HG03520 (cell line): ENCODE measurements around the gene TRIM31.

ENCODE experiments used
- ATAC-seq: cut with Tn5 transposase; IDR thresholded peaks from one replicate; pipeline ENCODE4 v1.9.1; 2021; ENCODE audit warnings: mild to moderate bottlenecking, moderate library complexity; ENCODE audit not compliant: unreplicated experiment

The TRIM31 gene, protein sequence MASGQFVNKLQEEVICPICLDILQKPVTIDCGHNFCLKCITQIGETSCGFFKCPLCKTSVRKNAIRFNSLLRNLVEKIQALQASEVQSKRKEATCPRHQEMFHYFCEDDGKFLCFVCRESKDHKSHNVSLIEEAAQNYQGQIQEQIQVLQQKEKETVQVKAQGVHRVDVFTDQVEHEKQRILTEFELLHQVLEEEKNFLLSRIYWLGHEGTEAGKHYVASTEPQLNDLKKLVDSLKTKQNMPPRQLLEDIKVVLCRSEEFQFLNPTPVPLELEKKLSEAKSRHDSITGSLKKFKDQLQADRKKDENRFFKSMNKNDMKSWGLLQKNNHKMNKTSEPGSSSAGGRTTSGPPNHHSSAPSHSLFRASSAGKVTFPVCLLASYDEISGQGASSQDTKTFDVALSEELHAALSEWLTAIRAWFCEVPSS

DNA sequence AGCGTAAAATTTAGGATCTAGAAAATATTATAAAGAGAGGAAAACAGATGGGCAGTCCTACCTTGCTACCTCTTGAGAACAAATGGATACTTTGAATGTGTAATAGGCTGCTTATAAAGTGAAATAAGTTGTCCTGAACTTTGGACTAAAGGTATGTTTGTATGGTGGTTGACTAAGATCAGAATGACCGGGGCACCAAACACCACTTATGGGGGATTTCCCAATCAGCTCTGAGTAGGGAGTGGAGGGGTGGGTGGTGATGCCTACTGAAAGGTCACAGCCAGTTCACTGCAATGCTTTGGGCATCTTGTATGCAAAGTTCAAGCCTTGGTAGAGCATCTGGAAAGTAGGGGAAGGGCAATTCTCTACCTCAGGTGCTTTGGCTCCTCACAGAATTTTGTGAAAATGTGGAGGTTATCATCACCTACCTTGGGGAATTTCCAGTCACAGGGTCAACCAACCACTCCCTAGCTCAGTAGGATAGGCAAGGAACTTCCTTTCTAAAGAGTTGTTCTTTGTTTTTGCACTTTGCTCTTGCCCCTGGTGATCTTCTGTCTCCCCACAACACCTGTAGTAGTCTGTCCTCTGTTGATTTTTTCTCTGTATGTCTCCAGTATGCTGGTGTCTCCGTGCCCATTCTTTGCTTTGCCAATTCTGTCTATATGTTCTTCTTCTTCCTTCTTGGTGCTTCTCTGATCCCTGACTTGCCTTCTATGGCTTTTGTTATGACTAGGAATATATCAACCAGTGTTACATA, at the start of gene TRIM31:
TSS of gene TRIM31 (minus strand) at position 88 of the 757 bp plus-strand sequence. CDS start 285 bp downstream, outside the sequence.
- no peak for ATAC-seq

DNA sequence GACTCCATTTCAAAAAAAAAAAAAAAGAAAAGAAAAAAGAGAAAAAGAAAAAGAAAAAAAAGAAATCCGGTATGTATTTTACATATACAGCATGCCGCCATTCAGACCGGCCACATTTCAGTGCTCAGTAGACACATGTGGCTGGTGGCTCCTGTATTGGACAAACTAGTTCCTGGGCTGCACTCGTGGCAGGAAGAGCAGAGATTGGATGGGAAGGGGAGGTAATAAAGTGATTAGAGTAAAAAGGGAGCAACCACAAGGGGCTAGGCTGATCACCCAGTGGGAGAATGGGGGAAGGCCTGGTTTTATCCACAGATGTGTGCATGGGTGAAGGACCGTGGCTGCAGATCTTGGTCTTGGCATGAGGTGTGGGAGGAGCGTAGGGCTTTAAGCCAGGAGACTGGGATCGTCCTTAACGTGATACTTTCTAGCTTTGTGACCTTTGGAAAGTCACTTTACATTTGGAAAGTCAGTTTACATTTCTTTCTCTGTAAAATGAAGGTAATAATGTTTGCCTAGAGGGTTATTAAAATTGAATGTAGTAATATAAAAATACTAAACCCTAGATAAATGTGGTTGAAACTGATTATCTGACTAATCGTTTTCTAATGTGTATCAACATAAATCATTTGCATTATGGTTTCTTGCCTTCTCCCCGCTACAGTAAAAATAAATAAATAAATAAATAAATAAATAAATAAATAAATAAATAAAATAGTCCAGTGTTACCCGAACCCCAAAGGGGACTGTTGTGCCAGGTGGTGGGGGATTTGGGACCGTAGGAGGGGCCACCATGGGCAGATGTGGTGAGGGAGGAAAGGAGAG, 49.6 kb upstream of the TRIM31 start:
- ATAC-seq, result no peak

DNA sequence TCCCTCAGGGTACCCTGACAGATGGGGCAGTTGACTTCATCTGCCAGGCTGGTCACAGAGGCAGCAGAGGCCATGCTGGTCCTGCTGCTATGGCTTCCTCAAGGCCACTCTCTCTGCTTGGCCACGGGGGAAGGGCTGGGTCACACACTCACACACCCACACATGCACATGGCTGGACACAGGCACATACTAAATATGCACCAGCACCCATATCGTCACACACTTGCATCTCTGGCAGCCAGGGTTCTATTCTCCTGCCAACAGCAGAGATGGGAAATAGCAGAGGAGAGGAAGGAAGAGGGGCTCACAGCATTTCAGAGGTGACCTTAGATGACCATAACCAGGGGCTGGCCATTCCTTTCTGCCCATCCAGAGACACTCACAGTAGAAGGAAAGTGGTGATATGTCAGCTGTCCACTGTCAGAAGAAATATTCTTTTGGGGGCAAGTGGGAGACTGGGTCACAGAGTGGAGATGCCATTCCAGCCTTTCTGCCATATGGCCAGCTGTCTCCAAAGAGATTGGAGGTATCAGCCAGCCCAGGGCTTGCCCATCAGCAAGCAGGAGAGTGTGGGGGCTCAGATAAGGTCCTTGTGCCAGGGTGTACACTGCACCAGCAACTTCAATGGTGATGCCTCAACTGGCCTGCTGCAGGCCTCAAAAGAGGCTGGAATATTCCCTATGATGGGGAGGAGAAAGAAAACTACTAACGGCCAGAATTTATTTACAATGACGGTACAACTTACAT, 48.1 kb upstream of the TRIM31 start, which contains the start of gene TRIM10:
TSS of gene TRIM10 (minus strand) at position 427 of the 747 bp plus-strand sequence. CDS start at position 74, 353 bp downstream.
- ATAC-seq, result no peak

DNA sequence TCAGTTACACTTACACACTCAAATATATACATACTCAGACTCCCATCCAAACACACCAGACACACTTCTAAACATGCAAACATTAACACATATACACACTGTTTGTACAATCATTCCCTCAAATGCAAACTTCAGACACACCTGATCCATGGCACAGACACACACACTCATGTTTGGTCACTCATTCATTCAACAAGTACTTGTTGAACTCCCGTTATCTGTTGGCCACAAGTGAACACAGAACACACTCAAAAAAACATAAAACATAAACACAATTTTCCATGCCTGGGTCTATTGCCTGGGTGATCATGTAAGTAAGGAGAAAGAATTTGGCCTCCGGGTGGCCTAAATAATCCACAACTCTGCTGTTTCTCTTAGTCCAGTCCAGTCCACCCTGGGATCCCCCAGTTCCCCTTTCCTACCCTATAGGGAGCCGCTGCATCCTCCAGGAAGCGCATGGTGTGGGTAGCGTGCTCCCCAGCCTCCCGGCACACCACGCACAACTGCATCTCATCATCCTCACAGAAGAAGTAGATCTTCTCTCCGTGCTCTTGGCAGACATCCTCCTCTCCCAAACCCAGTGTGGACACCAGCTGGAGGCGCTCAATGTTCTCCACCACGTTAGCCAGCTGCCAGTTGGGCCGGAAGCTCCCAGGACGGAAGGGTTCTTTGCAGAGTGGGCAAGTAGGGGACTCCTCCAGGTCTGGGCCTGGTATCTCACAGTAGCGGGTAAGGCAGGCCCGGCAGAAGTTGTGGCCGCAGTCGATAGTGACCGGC, 47.3 kb upstream of the TRIM31 start:
- ATAC-seq, result no peak

DNA sequence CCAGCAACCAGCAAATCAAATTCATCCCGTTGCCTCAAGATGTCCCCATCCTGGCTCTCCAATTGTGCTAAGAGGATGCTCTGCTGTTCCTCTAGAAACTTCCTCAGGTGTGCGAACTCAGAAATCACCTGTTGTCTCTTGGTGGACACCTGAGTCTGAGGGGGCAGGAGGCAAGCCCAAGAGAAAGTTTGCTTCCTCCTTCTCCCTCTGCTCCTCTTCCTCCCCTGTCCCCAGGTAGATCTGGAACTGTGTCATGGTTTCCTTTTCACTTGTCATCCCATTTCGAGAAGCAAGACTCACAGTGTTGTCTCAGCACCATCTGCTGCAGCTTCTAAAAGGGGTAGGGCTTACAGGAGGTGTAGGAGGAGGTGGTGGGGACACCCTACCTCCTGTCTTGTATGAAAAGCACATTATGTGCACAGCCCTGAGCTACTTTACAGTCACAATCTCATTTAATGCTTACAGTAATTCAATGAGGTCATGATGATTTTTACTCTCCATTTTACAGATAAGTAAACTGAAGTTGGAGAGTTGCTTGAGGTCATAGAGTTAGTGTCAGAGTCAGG, 45.7 kb upstream of the TRIM31 start:
- no peak for ATAC-seq

DNA sequence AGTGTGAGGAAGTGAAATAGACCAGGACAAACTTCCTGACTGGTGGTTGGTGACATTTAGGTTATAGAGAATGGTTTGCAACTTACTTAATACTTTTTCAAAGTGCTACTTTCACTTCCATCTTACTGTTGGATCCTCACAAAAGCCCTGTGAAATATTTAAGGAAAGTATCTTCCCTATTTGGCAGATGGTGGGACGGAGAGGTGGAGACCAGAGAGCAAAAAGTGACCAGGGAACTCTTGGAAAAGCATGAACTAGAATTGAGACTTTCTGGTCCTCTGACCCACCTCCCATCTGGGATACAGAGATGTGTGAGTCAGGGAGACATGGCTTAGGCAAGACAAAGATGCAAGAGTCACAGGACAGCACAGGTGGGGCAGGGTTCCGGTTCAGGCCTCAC, 45.1 kb upstream of the TRIM31 start:
- ATAC-seq, result no peak

DNA sequence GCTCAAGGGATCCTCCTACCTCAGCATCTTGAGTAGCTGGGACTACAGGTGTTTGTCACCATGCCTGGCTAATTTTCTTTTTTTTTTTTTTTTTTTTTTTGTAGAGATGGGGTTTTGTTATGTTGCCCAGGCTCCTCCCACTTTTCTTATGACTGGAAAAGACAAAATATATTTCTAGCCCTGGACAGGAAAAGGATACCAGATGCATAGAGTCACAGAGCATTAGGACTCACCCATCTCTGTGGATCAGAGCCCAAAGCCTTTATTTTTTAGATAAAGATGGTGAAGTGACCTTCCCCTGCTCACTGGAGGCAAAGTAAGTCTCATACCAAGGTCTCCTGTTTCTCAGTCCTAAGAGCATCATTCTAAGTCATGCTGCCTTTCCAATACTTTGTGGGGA, 44.7 kb upstream of the TRIM31 start:
- ATAC-seq, result no peak

DNA sequence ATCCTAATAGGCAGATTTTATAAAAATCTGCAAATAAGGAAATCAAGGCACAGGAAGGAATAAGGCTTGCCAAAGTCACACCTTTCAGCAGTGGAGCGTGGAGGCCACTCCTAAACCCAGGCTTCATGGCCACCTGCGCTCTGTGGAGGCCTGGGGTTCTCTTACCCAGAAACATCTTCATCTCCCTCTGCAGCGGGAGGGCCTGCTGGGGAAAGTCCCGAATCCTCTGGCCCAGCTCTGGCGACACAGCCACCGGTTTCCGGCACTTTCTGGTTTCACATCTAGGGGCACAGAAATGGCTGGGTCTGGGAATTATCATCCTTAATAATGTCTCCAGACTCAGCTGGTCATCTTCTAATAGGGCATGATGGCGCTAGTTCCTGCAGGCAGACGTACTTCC, 43.9 kb upstream of the TRIM31 start:
- ATAC-seq, result no peak

DNA sequence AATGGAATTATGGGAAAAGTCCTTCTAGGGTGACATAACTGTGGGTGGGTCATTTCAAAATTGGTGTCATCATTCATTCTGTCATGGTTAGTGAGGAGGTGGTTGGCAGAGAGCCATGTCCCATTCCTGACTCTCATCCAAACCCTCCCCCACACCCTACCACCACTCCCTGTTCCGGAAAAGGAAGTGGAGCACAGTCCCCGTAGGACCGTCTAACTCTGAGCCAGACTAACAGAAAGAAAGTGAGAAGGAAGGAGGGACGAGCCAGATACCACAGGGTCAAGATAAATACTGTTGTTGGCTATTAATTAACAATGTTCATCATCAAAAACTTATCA, 43.3 kb upstream of the TRIM31 start:
- no peak for ATAC-seq

DNA sequence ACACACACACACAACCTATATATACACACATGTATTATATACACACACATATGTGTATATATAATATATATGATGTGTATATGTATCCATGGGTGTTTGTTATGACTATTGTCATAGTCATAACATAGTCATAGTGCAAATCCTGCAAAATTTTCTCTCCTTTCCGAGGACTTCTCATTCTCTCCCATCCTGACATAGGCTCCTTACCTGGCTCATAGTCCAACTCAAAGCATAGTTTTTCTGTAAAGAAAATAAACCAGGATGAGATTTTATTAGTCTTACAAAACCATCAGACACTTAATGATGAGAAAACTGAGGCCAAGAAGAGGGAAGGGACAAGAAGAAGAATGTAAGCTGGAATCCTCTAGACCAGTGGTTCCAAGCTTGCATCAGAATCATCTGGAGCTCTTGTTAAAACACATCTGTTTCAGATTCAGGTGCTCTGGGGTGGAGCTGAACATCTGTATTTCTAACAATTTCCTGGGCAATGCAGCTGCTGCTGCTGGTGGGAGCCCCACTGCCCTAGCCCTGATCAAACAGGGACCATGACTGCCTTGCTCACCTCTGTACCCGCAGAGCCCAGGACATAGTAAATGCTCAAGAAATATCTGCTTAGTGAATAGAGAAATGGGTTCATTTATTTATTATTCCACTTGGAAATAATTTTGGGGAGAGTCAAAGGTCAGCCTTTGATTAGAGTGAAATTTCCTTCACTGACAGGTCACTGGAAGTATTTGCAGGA, 42.8 kb upstream of the TRIM31 start:
- no peak for ATAC-seq

DNA sequence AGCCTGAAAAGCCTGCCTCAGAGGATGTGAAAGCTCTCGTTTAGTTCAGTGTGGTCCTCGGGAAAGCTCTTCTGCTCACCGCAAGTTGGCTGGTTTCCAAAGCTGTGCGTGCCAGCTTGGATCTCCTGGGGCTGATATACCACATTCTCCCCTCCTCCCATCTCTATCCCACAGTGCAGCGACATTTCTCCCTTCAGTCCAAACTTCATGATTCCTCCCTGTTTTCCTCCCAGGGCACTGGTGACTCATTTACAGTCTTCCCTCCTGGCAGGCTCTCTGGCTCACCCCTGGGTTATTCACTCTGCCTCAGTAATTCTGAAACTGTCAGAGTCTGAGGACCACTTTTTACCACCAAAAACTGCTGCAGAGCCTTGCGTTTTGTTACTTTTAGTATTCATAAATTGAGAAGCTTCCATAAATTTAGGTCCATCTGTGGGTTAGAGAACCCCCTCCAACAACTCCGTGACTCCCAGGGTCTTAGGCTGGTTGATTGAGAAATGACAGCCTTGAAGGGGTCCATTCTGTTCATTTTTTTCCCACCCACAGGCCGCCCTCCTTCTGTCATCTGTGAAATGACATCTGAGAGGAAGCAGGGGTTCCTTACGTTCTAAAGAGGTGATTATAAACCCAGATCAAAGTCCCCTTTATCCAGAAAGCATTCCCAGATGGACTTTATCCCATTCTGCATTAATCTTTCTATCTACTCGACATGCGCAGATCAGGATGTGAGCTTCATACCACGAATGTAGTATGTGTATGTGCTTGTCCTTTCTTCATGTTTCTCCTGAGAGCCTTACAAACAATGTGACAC, 42.0 kb upstream of the TRIM31 start:
- ATAC-seq, result no peak

DNA sequence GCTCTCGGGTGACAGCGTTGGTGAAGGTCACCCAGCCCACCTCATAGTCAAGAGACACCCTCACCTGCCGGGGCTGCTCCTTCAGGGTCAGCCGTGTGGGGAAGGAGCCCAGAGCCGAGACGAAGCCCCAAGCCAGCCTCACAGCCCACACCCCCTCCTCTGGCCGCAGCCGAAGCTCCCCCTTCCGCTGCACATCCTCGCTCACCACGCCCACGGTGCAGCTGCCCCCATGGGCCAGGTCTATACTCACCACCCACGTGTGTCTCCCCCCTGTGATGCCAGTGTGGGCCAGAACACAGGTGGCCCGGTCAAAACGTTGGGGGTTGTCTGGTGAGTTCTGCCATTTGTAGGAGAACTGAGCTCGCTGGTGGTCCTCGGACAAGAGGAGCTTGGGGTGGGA, 41.2 kb upstream of the TRIM31 start:
- ATAC-seq, result no peak

DNA sequence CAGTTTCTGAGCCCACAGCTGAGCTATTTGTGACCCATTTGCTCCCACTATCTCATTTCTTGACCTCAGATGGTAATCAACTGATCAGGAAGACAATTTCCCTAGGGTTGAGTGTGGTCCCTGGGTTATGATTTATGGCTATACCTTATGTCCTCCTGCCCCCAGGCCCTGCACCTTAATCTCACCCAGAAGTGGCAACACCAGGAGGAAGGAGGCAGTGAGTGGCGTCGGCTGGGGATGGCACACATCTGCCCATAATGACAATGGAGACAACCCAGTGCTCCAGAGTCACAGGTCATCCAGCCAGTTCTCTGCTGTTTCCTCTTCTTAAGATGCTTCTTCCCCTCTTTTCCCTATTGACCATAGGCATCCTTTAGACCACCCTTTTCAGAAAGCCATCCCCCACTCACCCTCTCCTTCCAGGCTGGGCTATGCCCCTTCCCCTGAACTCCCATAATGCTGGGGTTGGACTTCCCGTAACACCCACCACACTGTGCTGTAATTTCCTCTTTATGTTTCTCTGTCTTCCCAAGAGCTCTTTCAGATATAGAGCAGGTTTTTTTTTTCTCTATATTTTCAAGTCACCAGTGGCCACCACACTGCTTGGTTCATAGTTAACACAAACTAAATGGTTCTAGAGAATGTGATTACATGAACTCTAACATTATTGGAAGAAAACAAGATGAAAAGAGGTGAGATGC, 40.2 kb upstream of the TRIM31 start:
- no peak for ATAC-seq

DNA sequence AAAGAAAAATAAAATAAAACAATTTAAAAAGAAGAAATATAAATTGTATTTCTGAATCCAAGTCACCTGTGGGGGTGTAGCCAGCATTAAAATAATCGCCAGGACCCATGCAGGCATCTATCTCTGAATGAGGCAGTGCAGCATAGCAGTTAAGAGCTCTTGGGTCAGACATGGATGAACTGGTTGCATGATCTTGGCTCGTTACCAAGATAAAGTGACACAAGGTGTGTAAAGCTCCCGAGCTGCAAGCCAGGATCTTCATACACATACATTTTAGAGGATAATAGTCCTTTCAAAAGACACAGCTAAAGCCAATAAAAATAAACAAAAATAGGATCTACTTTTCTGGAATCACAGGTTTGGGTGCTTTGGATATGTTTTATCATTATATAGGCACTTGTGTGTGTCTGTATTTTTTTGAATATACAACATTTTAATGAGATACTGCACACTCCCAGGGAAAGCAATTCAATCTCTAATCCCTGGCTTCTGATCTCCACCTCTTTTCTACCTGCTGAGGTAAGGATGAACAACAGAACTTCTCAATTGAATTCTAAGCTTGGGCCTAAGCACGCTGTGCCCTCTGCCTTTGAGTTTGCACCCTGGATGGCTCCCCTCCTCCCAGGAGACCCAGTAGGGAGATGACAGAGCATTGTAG, 39.3 kb upstream of the TRIM31 start:
- ATAC-seq, result no peak

DNA sequence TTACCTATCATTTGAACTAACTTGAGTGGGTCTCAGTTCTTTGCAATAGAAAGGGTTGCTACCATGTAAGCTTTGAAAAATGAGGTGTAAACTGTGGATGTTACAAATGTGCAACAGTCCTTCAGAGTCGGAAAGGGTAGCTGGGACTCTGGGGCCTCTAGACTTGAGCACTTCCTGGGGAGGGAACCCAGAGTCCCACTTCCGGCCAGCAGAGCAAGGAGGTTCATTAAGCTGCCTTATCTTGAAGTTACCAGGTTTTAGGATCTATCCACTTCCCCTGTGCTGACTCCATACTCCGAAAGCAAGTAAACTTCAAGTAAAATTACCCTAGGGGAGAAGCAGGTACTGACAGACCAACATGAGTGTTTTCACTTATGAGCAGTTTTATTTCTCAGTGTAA, 38.7 kb upstream of the TRIM31 start:
- ATAC-seq, result no peak

DNA sequence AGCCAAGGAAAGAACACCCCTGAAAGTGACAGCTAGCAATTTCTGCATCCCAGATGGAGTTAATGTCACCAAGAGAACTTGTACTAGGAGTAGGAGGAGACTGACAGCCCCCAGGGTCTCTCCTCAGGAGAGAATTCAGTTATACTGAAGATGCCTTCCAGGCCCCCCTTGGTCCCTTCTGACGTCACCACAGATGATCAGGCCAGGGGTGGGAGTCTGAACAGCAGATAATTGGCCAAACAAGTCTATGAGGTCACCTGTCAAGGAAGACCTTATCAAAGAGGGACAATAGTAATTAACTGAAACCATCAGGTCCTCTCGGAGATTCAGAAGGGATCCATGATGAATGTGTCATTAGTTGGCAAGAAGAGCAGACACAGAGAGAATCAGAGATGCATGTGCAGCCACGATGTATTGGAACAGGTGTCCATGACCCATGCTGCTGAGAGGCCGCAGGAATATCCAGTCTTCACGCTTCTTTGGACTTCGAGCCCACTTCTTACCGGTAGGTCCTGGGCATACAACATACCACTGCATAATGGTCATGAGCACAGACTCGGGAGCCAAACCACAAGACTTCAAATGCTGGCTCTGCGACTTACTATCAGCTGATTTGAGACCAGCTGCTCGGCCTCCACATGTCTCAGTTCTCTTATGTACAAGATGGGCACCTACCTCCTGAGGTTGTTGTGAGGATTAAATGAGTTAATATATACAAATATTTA, 37.9 kb upstream of the TRIM31 start:
- ATAC-seq, result no peak
